ENCODE results near the gene RFWD3. TPM values are rescaled to one million over a fixed set of nuclear protein-coding genes. Genes with fewer than 3 reads are reported as not detected.
A peak's percentile ranks its signal among the peaks of the same experiment; 100 is the strongest.
"Not testable (repeated sequence)": the region's sequence is repeated elsewhere in the genome, so short reads cannot be mapped to it uniquely, and the experiment has no call there.

Gene RFWD3
- total RNA-seq, 1 donor from 2014 or later, result 25.9 TPM

DNA sequence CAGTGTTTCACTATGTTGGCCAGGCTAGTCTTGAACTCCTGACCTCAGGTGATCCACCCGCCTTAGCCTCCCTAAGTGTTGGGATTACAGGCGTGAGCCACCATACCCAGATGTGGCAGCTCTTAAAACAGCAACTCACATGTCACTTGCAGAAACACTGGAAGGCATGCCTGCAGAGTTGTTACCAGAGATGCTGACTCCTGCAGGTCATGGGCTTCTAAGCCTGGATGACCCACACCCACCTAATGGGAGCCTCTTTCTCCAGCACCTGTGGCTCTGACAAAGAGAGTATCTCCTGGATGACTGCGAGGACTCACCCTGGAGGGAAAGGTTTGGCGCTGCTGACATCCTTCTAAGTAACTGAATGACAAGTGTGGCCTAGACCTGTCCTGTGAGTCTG lies 11.2 kb upstream of the RFWD3 start:
- H3K36me3 ChIP-seq (ENCODE audit: control insufficient read depth, insufficient read depth, low read length), result no peaks in the 10 kb centered on the region
- H3K4me3 ChIP-seq (ENCODE audit: low read depth, low read length), result no peak overlapping the region
- H3K27me3 ChIP-seq (ENCODE audit: control insufficient read depth, insufficient read depth, low read length), result no peaks in the 10 kb centered on the region
- no peak for TF ChIP-seq CTCF (IDR thresholded peaks at IDR 0.05; ENCODE audit: insufficient read depth, low read length, poor library complexity, severe bottlenecking)
- DNase-seq (ENCODE audit: low read depth), result no peak

DNA sequence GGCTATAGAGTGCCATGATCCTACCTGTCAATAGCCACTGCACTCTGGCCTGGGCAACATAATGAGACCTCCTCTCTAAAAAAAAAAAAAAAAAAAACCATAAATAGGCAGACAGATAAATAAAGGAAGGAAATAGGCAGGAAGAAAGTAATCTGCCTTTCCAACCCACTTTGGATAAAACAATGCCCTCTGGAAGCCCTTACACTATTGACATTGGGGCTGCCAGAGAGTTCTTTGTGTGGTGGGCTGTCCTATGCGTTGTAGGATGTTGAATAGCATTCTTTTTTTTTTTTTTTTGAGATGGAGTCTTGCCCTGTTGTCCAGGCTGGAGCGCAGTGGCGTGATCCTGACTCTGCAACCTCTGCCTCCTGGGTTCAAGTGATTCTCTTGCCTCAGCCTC lies 7.2 kb upstream of the RFWD3 start:
- Histone ChIP-seq H3K27me3 (ENCODE audit: control insufficient read depth, insufficient read depth, low read length) (no peaks in the 10 kb centered on the region), H3K4me3 (ENCODE audit: low read depth, low read length) (no peak overlapping the region), H3K36me3 (ENCODE audit: control insufficient read depth, insufficient read depth, low read length) (no peaks in the 10 kb centered on the region)
- DNase-seq (ENCODE audit: low read depth), result no peak
- TF ChIP-seq CTCF (IDR thresholded peaks at IDR 0.05; ENCODE audit: insufficient read depth, low read length, poor library complexity, severe bottlenecking), result no peak

- not testable (repeated sequence) for H3K27me3 ChIP-seq (ENCODE audit: control insufficient read depth, insufficient read depth, low read length); H3K36me3 ChIP-seq (ENCODE audit: control insufficient read depth, insufficient read depth, low read length); H3K4me3 ChIP-seq (ENCODE audit: low read depth, low read length); DNase-seq (ENCODE audit: low read depth)
Measured at GRCh38 chr16:74668877-74669276, 2.2 kb upstream of the RFWD3 start.

DNA sequence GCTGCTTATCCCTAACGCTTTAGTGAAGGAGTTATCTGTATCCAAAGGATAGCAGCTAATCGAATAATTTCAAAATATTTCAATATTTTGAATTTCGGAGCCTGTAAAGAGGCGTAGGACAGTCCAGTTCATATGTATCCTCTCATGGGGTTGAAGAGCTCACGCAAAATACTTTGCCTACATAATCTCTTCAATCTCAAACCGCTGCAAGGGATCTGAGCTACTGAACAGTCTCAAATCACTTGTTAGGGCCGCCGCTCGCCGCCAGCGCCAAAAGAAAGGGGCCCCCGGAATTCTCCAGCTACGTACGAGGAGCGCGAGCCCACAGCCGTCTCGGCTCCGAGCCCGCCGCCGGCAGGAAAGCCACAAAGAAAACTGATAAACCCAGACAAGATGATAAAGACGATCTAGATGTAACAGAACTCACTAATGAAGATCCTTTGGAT lies 601 bp upstream of the RFWD3 start:
- DNase-seq (ENCODE audit: low read depth), result no peak

GRCh38 chr16:74666010-74666421 lies 661 bp downstream of the RFWD3 start:
- H3K36me3 ChIP-seq (ENCODE audit: control insufficient read depth, insufficient read depth, low read length), result peaks cover 2% of the 10 kb centered on the region
- no peak for TF ChIP-seq CTCF (IDR thresholded peaks at IDR 0.05; ENCODE audit: insufficient read depth, low read length, poor library complexity, severe bottlenecking)
- H3K27me3 ChIP-seq (ENCODE audit: control insufficient read depth, insufficient read depth, low read length), result no peaks in the 10 kb centered on the region
- no peak for DNase-seq (ENCODE audit: low read depth)
- peak overlapping the region; percentile 99 for H3K4me3 ChIP-seq (ENCODE audit: low read depth, low read length)

More for the DNA sequence above, 601 bp upstream of the RFWD3 start:
- no peaks in the 10 kb centered on the region for H3K36me3 ChIP-seq (ENCODE audit: control insufficient read depth, insufficient read depth, low read length)
- TF ChIP-seq CTCF (IDR thresholded peaks at IDR 0.05; ENCODE audit: insufficient read depth, low read length, poor library complexity, severe bottlenecking), result no peak
- H3K27me3 ChIP-seq (ENCODE audit: control insufficient read depth, insufficient read depth, low read length), result no peaks in the 10 kb centered on the region
- peak overlapping the region; percentile 60 for H3K4me3 ChIP-seq (ENCODE audit: low read depth, low read length)

DNA sequence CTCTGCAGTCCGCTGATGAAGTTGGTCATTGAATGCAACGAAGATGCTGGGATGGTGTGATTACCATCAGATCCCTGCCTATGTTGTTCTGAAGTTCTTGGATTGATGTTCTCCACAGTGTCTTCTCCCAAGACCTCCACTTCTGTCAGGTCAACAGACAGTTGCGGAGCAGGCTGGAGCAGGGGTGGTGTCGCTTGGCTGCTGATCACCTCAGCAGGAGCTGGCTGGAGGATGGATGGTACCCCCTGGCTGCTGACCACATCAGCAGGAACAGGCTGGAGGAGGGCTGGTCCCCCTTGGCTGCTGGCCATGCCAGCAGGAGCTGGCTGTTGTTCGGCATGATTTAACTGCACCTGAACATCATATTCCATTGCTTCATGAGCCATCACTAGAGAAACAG lies 5.6 kb downstream of the RFWD3 start:
- DNase-seq (ENCODE audit: low read depth), result no peak
- Histone ChIP-seq H3K36me3 (ENCODE audit: control insufficient read depth, insufficient read depth, low read length) (peaks cover 6% of the 10 kb centered on the region), H3K27me3 (ENCODE audit: control insufficient read depth, insufficient read depth, low read length) (no peaks in the 10 kb centered on the region), H3K4me3 (ENCODE audit: low read depth, low read length) (no peak overlapping the region)
- TF ChIP-seq CTCF (IDR thresholded peaks at IDR 0.05; ENCODE audit: insufficient read depth, low read length, poor library complexity, severe bottlenecking), result no peak

All from kidney epithelial cell (primary cell).